HEK293T (cell line): ENCODE data around the gene CLDN2.
"Not testable (repeated sequence)": the region's sequence is repeated elsewhere in the genome, so short reads cannot be mapped to it uniquely, and the experiment has no call there.

Experiments
- BHLHE40 ChIP-seq: fragments of 450-650 bp; IDR thresholded peaks from 2 replicates; pipeline ENCODE4 v1.6.1; 2016; ENCODE audit warnings: mild to moderate bottlenecking, moderate library complexity, borderline replicate concordance
- SP1 ChIP-seq: fragments of 450-650 bp; IDR thresholded peaks from 2 replicates; pipeline ENCODE4 v1.6.1; 2017
- ZNF384 ChIP-seq: fragments of 450-650 bp; IDR thresholded peaks from 2 replicates; pipeline ENCODE4 v1.6.1; 2016

GRCh38 chrX:106966547-106966946, 46.3 kb downstream of the CLDN2 start:
- TF ChIP-seq BHLHE40, ZNF384, SP1: not testable (repeated sequence)
